Activated CD4-positive, alpha-beta T cell treated with anti-CD3 and anti-CD28 coated beads, Interleukin-2, Interleukin-6, amounts not matched to agents 100 ng/mL and 50 ng/mL, durations not matched to agents 16 hours and 8 hours (primary cell): ENCODE measurements around the gene FAM118B.
A peak's percentile ranks its signal among the peaks of the same experiment; 100 is the strongest.
"Not testable (repeated sequence)": the region's sequence is repeated elsewhere in the genome, so short reads cannot be mapped to it uniquely, and the experiment has no call there.

Source experiments
- DNase-seq: peaks from one replicate; pipeline ENCODE4 v3.0.0-alpha.2; 2020

FAM118B gene

GRCh38 chr11:126277780-126278179 lies 66.2 kb downstream of the FAM118B start:
- DNase-seq = no peak

GRCh38 chr11:126279191-126279590 lies 67.6 kb downstream of the FAM118B start:
- no peak for DNase-seq

- no peak for DNase-seq
Observed at GRCh38 chr11:126280595-126280994, 69.0 kb downstream of the FAM118B start.

- DNase-seq = no peak
Observed at GRCh38 chr11:126281245-126281644, 69.7 kb downstream of the FAM118B start.

GRCh38 chr11:126281666-126282175 lies 70.1 kb downstream of the FAM118B start:
- no peak for DNase-seq

- peak; percentile 31 for DNase-seq
Observed at GRCh38 chr11:126282361-126282735, 70.8 kb downstream of the FAM118B start.

GRCh38 chr11:126282736-126283591 lies 71.4 kb downstream of the FAM118B start, which contains the start of gene TIRAP:
Gene TIRAP (plus strand): TSS chr11:126283093. CDS start chr11:126290895, 7,802 bp downstream.
- peak; percentile 68 for DNase-seq

GRCh38 chr11:126284829-126285228 lies 73.2 kb downstream of the FAM118B start:
- peak; percentile 78 for DNase-seq

- no peak for DNase-seq
Observed at GRCh38 chr11:126288237-126288636, 76.7 kb downstream of the FAM118B start.

GRCh38 chr11:126290887-126291286 lies 79.3 kb downstream of the FAM118B start:
- DNase-seq = no peak

GRCh38 chr11:126293726-126294125 lies 82.1 kb downstream of the FAM118B start:
- DNase-seq = no peak

GRCh38 chr11:126297004-126297403 lies 85.4 kb downstream of the FAM118B start:
- DNase-seq = no peak

GRCh38 chr11:126303623-126304456 lies 92.3 kb downstream of the FAM118B start, which contains the start of gene DCPS:
Gene DCPS (plus strand): TSS chr11:126304060. CDS start chr11:126304081, 21 bp downstream.
- DNase-seq = peak; percentile 92

- DNase-seq = peak; percentile 20
Observed at GRCh38 chr11:126304457-126305075, 93.0 kb downstream of the FAM118B start.

GRCh38 chr11:126305699-126306098 lies 94.1 kb downstream of the FAM118B start:
- DNase-seq = peak; percentile 44

- DNase-seq = peak; percentile 27
Observed at GRCh38 chr11:126307706-126308105, 96.1 kb downstream of the FAM118B start.

- no peak for DNase-seq
Observed at GRCh38 chr11:126308271-126308671, 96.7 kb downstream of the FAM118B start.

- not testable (repeated sequence) for DNase-seq
Observed at GRCh38 chr11:126308771-126309170, 97.2 kb downstream of the FAM118B start.

- peak; percentile 67 for DNase-seq
Observed at GRCh38 chr11:126310200-126310991, 98.8 kb downstream of the FAM118B start.

- DNase-seq = no peak
Observed at GRCh38 chr11:126310992-126311310, 99.4 kb downstream of the FAM118B start.

- no peak for DNase-seq
Observed at GRCh38 chr11:126311401-126312291, 100.1 kb downstream of the FAM118B start.
